ENCODE results near the gene ZNF425.
"Not testable (repeated sequence)": the region's sequence is repeated elsewhere in the genome, so short reads cannot be mapped to it uniquely, and the experiment has no call there.

The ZNF425 gene

DNA sequence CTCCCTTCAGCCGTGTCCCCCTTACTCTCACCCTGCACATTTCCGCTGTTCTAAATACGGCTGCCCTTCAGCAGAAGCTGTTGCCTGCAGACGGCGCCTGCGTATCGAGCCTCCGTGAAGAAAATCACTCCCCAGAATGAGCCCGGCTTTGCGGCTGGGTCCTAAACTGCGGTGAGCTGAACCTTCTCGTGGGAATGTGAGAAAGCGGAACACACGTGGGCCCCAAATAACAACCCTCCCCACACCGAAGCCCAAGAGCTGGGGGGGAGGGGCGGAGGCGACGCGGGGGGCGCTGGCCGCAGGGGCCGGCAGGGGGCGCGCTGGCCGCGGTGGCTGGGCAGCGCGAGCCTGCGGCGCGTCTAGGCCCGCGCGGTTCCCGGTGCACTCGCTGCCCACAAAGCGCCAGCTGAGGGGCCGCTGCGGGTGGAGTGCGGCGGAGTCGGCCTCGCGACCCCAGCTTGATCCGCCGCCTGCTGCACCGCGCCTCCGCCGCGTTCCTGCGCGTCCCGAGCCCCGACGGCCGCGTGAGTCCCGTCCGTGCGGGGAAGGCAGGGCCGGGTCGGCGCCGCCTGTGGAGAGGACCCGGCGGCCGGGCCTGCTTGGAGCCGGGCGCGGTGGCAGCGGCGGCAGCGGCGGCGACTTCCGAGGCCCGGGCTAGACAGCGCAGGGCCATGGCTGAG, 21.1 kb upstream of the ZNF425 start, which contains the start of gene ZNF398:
Gene ZNF398 (plus strand): TSS at position 382 of the 680 bp plus-strand sequence. CDS start 290 bp downstream, at position 672.
- peak within 1 kb of the TSS; percentile 84 for H3K4me3 ChIP-seq (ENCODE audit: low read depth, low read length)
- TF ChIP-seq, protein P1, sequence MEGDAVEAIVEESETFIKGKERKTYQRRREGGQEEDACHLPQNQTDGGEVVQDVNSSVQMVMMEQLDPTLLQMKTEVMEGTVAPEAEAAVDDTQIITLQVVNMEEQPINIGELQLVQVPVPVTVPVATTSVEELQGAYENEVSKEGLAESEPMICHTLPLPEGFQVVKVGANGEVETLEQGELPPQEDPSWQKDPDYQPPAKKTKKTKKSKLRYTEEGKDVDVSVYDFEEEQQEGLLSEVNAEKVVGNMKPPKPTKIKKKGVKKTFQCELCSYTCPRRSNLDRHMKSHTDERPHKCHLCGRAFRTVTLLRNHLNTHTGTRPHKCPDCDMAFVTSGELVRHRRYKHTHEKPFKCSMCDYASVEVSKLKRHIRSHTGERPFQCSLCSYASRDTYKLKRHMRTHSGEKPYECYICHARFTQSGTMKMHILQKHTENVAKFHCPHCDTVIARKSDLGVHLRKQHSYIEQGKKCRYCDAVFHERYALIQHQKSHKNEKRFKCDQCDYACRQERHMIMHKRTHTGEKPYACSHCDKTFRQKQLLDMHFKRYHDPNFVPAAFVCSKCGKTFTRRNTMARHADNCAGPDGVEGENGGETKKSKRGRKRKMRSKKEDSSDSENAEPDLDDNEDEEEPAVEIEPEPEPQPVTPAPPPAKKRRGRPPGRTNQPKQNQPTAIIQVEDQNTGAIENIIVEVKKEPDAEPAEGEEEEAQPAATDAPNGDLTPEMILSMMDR (IDR thresholded peaks at IDR 0.05; ENCODE audit: low read depth, low read length), result no peak

DNA sequence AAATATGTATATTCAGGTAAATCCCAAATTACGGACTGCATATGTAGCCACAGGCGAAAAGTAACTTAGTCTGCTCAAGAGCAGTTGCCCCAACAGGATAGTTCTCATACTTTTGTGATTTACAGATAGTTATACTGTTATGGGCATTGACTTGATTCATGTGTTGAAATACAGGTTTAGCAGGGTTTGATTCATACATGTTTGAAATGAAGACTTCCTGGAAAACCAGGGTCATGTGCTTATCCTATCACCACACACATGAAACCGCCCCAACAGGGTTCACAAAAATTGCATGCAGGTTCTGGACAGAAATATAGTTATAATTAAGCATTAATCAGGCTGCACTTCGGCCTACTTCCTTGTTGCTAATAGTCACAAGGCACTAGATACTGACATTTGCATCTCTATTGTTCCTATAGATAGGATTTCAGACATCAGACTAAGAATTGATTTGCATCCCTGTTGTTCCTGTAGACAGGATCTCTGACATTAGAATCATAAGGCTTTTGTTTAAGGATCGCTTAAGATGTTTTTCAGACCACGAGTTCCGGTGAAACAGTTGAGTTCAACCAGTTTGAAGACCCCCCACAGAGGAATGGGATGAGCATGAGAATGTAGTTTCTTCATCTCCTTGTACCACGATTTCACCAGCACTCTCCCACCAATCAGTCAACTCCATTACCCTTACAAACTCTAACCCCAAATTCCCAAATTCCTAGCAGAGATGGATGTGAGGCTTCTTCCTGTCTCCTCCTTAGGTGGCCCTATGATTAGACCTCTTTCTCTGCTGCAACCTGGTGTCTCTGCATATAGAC, 19.1 kb upstream of the ZNF425 start:
- TF ChIP-seq, protein P1 (IDR thresholded peaks at IDR 0.05; ENCODE audit: low read depth, low read length), result no peak
- no peak overlapping the region for H3K4me3 ChIP-seq (ENCODE audit: low read depth, low read length)

DNA sequence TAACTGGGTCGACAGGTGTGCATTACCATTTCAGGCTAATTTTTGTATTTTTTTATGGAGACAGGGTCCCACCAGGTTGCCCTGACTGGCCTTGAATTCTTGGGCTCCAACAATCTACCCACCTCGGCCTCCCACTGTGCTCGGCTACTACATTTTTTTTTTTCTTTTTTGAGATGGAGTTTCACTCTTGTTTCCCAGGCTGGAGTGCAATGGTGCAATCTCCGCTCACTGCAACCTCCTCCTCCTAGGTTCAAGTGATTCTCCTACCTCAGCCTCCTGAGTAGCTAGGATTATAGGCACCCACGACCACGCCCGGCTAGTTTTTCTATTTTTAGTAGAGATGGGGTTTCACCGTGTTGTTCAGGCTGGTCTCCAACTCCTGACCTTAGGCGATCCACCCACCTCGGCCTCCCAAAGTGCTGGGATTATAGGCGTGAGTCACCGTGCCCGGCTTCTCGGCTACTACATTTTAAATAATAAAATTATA, 18.4 kb upstream of the ZNF425 start:
- H3K4me3 ChIP-seq (ENCODE audit: low read depth, low read length), result not testable (repeated sequence)

DNA sequence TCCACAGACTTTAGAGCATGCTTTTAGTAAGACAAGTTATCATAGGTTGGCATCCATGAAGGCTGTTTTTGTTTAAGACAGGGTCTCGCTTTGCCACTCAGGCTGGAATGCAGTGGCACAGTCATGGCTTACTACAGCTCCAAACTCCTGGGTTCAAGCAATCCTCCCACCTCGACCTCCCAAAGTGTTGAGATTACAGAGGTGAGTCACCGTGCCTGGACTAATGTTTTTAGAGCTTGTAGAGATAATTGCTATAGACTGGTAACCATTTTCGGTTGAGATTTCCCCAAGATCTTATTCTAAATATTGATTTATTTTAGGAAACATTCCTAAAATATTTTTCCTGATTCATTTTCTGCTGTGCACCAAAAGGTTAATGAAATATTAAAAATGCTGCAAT, 15.8 kb upstream of the ZNF425 start:
- TF ChIP-seq, protein P1 (IDR thresholded peaks at IDR 0.05; ENCODE audit: low read depth, low read length), result no peak

DNA sequence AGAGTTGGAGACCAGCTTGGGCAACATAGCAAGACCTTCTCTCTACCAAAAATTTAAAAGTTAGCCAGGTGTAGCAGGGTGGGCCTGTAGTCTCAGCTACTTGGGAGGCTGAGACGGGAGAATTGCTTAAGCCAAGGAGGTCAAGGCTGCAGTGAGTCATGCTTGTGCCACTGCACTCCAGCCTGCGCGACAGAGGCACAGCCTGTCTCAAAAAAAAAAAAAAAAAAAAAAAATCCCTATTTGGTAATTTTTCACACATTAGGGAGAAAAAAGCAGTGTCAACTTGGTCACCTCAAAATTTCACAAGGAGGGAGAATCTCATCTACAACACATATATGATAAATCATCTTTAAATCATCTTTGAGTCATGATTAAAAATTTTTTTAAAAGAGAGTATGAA, 14.7 kb upstream of the ZNF425 start:
- H3K4me3 ChIP-seq (ENCODE audit: low read depth, low read length), result no peak overlapping the region
- TF ChIP-seq, protein P1 (IDR thresholded peaks at IDR 0.05; ENCODE audit: low read depth, low read length), result no peak

More for the DNA sequence above, 15.8 kb upstream of the ZNF425 start:
- no peak overlapping the region for H3K4me3 ChIP-seq (ENCODE audit: low read depth, low read length)

DNA sequence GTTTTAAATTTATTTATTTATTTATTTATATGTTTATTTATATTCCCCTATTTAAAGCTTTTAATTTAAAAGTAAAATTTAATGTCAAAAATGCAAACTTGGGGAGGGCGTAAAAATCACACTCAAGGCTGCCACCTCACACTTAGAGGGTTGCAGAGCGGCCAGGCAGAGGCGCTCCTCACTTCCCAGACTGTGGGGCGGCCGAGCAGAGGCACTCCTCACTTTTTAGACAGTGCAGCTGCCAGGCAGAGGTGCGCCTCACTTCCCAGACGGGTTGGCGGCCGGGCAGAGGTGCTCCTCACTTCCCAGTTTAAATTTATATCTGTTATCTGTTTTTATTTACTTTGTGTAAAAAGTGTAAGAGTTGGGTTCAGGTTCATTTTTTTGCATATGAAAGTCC, 10.0 kb upstream of the ZNF425 start:
- TF ChIP-seq, protein P1 (IDR thresholded peaks at IDR 0.05; ENCODE audit: low read depth, low read length), result no peak

DNA sequence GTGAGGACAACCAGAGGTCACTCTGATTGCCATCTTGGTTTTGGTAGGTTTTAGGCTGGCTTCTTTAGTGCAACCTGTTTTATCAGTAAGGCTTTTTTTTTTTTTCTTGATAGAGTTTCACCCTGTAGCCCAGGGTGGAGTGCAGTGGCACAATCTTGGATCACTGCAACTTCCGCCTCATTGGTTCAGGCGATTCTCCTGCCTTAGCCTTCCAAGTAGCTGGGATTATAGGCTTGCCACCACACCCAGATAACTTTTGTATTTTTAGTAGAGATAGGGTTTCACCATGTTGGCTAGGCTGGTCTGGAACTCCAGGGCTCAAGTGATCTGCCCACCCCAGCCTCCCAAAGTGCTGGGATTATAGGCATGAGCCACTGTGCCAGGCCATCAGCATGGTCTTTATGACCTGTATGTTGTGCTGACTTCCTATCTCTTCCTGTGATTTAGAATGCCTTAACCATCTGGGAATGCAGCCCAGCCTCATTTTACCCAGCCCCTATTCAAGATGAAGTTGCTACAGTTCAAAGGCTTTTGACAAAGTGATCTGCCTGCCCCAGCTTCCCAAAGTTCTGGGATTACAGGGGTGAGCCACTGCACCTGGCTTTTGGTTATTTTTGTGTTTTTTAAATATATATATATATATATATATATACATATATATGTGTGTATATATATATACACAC, 7.0 kb upstream of the ZNF425 start:
- no peak overlapping the region for H3K4me3 ChIP-seq (ENCODE audit: low read depth, low read length)
- TF ChIP-seq, protein P1 (IDR thresholded peaks at IDR 0.05; ENCODE audit: low read depth, low read length), result no peak

More for the DNA sequence above, 10.0 kb upstream of the ZNF425 start:
- H3K4me3 ChIP-seq (ENCODE audit: low read depth, low read length), result no peak overlapping the region
